Measurements from ENCODE around the gene MTHFR.
A peak's percentile ranks its signal among the peaks of the same experiment; 100 is the strongest.

The MTHFR gene

DNA sequence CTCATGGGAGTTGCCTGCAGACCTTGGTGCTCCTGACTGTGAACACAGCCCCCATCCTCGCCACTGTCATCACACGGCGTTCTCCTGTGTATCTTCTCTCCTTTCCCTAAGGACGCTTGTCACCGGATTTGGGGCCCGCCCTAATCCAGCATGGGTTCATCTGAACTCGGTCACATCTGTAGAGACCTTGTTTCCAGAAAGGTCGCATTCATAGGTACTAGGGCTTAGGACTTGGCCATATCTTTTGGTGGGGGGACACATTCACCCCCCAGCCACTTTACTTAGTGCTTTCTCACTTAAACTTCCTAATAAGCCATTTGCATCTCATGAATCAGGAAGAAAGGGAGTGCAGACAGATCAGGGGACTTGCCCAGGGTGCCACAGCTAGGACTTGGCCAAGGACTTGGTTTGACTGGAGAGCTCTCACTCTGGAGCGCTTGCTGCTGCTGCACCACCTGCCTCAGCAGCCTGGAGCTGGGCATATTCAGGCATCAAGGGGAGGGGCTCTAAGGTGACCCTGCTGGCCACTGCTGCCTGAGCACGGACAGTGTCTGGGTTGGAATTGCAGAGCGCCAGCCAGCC, 32.1 kb upstream of the MTHFR start:
- Mint-ChIP-seq H3K36me3 (peaks cover 67% of the 10 kb centered on the region), H3K27me3 (no peaks in the 10 kb centered on the region), H3K4me1 (peaks cover 25% of the 10 kb centered on the region), H3K4me3 (no peak overlapping the region), H3K9me3 (no peaks in the 10 kb centered on the region), H3K27ac (no peak overlapping the region)
- ATAC-seq, result no peak

DNA sequence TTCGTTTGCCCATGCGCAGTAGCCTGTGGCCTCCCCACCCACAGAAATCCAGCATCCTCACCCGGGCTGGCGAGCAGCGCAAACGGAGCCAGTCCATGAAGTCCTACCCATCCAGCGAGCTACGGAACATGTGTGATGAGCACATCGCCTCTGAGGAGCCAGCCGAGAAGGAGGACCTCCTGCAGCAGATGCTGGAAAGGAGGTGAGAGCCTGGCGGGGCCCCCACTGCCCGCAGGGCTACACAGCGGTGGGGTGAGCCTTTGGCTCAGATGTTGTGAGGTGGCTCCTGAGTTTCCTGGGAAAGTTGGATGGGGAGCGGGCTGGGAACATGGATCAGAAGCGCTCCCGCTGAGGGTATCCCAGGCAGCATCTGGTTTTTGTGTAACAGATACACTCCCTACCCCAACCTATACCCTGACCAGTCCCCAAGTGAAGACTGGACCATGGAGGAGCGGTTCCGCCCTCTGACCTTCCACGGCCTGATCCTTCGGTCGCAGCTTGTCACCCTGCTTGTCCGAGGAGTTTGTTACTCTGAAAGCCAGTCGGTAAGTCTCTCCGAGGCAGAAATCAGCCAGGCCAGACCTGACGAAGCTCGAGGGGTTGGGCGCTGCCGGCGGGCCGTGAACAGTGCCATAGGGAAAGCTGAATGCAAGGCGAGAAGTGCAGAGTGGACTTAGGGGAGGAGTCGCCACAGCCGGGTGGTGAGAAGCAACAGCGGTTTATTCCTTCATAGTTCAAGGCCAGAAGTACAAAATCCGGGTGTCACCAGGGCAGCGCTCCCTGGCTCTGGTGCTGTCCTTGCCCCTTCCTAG, 31.4 kb upstream of the MTHFR start:
- Mint-ChIP-seq H3K27ac (no peak overlapping the region), H3K9me3 (no peaks in the 10 kb centered on the region), H3K4me1 (peaks cover 19% of the 10 kb centered on the region), H3K27me3 (no peaks in the 10 kb centered on the region), H3K36me3 (peaks cover 67% of the 10 kb centered on the region), H3K4me3 (no peak overlapping the region)
- ATAC-seq, result no peak

DNA sequence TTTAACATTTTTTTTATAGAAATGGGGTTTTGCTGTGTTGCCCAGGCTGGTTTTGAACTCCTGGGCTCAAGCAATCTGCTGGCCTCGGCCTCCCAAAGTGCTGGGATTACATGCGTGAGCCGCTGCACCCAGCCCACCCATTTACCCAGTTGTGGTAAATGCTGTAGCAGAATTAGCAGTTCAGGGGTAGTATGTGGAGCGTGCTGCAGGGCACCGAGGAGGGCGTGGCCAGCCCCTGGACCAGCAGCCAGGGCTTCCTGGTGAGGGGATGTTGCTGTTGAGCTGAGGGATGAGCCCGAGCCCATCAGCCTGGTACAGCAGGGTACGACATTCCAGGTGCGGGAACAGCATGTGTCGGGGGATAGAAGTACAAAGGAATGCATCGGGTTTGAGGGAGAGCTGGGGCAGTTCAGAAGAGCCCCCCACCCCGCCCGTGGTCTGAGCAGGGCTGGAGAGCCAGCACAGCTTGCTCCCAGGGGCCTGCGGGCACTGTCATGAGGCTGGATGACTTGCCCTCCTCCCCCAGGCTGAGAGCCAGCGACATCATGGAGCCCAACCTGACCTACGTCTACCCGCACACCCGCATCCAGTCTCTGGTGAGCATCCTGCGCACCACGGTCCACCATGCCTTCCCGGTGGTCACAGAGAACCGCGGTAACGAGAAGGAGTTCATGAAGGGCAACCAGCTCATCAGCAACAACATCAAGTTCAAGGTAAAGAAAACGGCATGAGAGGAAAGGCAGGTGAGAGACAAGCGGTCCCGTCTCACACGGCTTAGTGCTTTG, 29.9 kb upstream of the MTHFR start:
- Mint-ChIP-seq H3K4me1 (peaks cover 6% of the 10 kb centered on the region), H3K9me3 (no peaks in the 10 kb centered on the region), H3K4me3 (no peak overlapping the region), H3K27ac (peak overlapping the region; percentile 8), H3K27me3 (no peaks in the 10 kb centered on the region), H3K36me3 (peaks cover 51% of the 10 kb centered on the region)
- ATAC-seq, result no peak

DNA sequence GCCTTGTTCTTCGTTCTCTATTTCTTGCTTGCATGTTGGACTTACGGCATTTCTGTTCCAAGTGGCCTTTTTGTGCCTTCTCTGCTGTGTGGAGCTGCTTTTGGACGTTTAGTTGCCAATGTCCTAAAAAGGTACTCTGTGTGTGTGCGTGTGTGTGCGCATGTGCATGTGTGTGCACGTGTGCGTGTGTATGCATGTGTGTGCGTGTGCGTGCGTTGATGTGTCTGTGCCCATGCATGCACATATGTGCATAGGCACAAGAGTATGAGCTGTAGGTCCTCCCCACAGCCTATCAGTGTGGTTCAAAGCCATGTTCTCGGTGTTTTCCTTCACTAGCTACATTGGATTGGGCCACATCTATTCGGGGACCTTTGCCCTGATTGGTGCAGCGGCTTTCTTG, 28.1 kb upstream of the MTHFR start:
- no peak for ATAC-seq
- no peak overlapping the region for H3K4me3 Mint-ChIP-seq
- H3K9me3 Mint-ChIP-seq, result no peaks in the 10 kb centered on the region
- peaks cover 46% of the 10 kb centered on the region for H3K36me3 Mint-ChIP-seq
- H3K27ac Mint-ChIP-seq, result no peak overlapping the region
- H3K4me1 Mint-ChIP-seq, result peaks cover 5% of the 10 kb centered on the region
- H3K27me3 Mint-ChIP-seq, result no peaks in the 10 kb centered on the region

DNA sequence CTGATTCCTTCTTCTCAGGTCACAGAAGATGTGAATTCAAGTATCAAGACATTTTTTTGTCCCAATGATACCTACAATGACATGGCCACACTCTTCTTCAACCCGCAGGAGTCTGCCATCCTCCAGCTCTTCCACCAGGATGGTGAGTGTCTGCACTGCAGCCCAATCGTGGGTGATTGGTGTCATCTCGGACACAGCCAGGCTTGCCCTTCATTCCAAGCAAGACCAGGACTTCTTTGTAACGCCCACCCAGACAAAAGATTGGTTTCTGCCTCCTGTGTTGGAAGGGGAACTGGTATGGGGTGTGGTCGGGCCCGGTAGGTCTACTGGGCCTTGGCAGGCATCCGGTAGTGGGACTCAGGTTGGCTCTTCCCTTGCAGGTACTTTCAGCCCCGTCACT, 27.7 kb upstream of the MTHFR start:
- no peak for ATAC-seq
- H3K36me3 Mint-ChIP-seq, result peaks cover 45% of the 10 kb centered on the region
- H3K4me1 Mint-ChIP-seq, result peaks cover 2% of the 10 kb centered on the region
- no peaks in the 10 kb centered on the region for H3K27me3 Mint-ChIP-seq
- H3K4me3 Mint-ChIP-seq, result no peak overlapping the region
- H3K9me3 Mint-ChIP-seq, result no peaks in the 10 kb centered on the region
- no peak overlapping the region for H3K27ac Mint-ChIP-seq

DNA sequence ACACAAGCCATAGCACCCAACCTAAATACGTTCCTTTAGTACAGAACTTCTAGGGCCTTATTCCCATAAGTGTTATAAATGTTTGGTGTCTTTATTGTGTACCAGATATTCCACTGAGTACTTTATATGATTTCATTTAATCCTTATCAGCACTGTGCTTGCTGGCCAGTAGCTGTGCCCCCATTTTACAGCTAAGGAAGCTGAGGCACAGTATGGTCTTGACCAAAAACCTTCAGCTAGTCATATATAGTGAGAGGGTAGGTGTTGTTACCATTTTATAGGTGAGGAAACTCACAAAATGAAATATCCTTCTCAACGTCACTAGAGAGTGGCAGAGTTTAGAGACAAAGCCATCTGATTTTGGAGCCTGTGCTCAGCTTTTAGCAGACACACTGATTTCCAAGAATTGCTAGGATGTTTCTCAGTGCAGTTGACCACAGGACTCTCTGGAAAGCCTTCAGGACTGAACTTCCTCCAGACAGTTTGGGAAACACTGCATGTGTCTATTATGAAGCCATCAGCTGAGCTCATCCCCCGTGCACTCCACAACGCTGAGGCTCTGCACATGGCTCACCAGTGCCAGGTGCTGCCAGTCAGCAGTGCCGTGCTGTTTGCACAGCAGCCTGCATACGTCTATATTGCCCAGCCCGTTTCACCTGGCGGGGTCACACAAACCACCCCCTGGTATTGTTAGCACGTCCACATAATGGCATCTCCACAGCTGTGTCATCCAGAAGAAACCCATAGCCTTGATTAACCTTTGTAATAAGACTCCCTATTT, 26.4 kb upstream of the MTHFR start:
- peaks cover 45% of the 10 kb centered on the region for H3K36me3 Mint-ChIP-seq
- no peak for ATAC-seq
- H3K4me3 Mint-ChIP-seq, result no peak overlapping the region
- no peak overlapping the region for H3K27ac Mint-ChIP-seq
- H3K27me3 Mint-ChIP-seq, result no peaks in the 10 kb centered on the region
- H3K9me3 Mint-ChIP-seq, result no peaks in the 10 kb centered on the region
- H3K4me1 Mint-ChIP-seq, result no peaks in the 10 kb centered on the region

DNA sequence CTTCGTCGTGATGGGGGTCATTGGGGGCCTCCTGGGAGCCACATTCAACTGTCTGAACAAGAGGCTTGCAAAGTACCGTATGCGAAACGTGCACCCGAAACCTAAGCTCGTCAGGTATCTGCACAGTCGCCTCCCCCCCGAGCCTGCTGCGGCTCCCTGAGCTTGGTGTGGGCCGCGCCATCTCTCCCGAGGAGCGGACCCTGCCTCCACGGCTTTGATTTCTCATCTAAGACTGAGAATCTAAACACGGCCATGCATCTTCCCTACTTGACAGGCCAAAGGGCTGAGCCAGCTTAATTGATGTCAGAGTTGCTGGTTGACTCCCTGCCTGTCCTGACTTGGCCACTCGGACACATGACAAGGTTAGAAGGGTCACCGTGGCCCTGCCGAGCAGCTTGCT, 22.7 kb upstream of the MTHFR start:
- no peak overlapping the region for H3K27ac Mint-ChIP-seq
- H3K27me3 Mint-ChIP-seq, result no peaks in the 10 kb centered on the region
- H3K4me1 Mint-ChIP-seq, result no peaks in the 10 kb centered on the region
- no peak overlapping the region for H3K4me3 Mint-ChIP-seq
- no peaks in the 10 kb centered on the region for H3K9me3 Mint-ChIP-seq
- ATAC-seq, result no peak
- H3K36me3 Mint-ChIP-seq, result peaks cover 51% of the 10 kb centered on the region

DNA sequence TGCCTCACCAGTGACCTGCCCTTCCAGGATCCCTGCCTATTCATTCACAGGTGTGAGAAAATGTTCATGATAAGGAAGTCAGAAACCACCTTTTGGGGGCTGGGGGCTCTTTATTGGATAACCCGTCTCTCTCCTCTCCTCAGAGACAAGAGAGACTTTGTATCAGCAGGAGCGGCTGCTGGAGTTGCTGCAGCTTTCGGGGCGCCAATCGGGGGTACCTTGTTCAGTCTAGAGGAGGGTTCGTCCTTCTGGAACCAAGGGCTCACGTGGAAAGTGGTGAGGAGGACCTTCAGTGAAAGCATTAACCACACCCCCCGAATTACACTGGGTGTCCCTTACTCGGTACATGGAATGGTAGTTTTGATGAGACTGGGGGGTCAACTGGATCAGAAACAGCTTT, 21.2 kb upstream of the MTHFR start:
- Mint-ChIP-seq H3K36me3 (peaks cover 51% of the 10 kb centered on the region), H3K9me3 (no peaks in the 10 kb centered on the region)

DNA sequence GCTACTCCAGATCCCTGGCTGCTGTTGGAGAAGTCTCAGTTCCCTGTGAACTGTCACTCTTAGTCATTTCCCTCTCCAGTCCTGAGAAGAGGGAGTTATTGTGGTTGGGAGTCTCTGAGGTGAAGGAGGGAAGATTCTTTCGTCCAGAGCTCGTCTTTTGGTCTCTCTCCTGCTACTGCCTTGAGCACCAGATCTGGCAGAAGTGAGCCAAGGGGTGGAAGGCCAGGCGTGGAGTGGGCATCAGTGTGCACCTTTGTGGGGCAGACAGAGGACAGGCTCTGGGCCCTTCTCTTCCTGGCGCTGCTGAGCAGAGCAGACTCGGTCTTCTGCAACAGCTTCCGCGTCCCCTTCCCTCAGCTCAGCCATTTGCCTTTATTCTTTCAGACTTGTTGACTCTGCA, 19.4 kb upstream of the MTHFR start:
- H3K4me1 Mint-ChIP-seq, result no peaks in the 10 kb centered on the region
- H3K4me3 Mint-ChIP-seq, result no peak overlapping the region
- H3K9me3 Mint-ChIP-seq, result no peaks in the 10 kb centered on the region
- no peak for ATAC-seq
- peaks cover 64% of the 10 kb centered on the region for H3K36me3 Mint-ChIP-seq
- no peak overlapping the region for H3K27ac Mint-ChIP-seq
- H3K27me3 Mint-ChIP-seq, result no peaks in the 10 kb centered on the region

More for the DNA sequence above, 21.2 kb upstream of the MTHFR start:
- Mint-ChIP-seq H3K27ac (no peak overlapping the region), H3K4me1 (no peaks in the 10 kb centered on the region), H3K27me3 (no peaks in the 10 kb centered on the region), H3K4me3 (no peak overlapping the region)
- ATAC-seq, result no peak

DNA sequence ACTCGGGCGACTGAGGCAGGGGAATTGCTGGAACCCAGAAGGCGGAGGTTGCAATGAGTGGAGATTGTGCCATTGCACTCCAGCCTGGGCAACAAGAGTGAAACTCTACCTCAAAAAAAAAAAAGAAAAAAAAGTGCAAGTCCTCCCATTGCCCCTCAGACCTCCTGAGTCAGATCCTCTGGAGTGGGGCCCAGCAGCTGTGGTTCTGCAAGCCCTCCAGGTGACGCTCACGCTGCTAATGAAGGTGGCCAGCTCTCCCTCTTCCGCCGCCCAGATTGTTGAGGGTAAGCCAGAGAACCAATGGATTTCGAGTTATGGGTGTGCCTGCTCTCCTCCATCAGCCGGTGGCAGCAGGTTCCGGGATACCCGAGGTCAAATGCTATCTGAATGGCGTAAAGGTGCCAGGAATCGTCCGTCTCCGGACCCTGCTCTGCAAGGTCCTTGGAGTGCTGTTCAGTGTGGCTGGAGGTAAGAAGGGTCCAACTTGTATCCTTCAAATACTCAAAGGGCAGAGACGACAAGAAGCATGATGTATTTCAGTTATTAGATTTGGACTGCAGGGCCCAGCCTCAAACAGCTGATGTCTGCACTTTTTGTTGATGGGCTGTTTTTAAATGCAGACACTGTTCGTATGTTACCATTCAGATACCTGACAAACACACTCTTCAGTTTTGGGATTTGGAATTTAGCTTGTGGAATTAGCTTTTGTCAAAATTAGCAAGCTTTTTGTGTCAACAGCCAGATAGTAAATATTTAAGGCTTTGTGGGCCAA, 17.8 kb upstream of the MTHFR start:
- no peaks in the 10 kb centered on the region for H3K27me3 Mint-ChIP-seq
- peaks cover 69% of the 10 kb centered on the region for H3K36me3 Mint-ChIP-seq
- ATAC-seq, result no peak
- no peak overlapping the region for H3K4me3 Mint-ChIP-seq
- no peaks in the 10 kb centered on the region for H3K4me1 Mint-ChIP-seq
- no peak overlapping the region for H3K27ac Mint-ChIP-seq
- H3K9me3 Mint-ChIP-seq, result no peaks in the 10 kb centered on the region

DNA sequence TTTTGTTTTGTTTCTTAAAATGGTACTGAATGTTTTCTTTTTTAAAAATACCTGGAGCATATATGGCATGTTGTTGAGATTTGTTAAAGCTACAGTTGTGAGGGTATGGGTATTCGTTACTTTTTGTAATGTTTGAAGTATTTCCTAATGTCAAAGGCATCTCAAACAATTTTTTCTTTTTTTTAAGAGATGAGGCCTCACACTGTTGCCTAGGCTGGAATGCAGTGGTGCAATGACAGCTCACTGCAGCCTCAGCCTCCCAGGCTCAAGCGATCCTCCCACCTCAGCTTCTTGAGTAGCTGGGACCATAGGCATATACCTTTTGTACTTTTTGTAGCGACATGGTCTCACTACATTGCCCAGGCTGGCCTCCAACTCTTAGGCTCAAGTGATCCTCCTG, 16.3 kb upstream of the MTHFR start:
- peak overlapping the region; percentile 32 for H3K27ac Mint-ChIP-seq
- no peaks in the 10 kb centered on the region for H3K27me3 Mint-ChIP-seq
- H3K4me3 Mint-ChIP-seq, result no peak overlapping the region
- H3K4me1 Mint-ChIP-seq, result no peaks in the 10 kb centered on the region
- no peaks in the 10 kb centered on the region for H3K9me3 Mint-ChIP-seq
- ATAC-seq, result no peak
- H3K36me3 Mint-ChIP-seq, result peaks cover 64% of the 10 kb centered on the region

DNA sequence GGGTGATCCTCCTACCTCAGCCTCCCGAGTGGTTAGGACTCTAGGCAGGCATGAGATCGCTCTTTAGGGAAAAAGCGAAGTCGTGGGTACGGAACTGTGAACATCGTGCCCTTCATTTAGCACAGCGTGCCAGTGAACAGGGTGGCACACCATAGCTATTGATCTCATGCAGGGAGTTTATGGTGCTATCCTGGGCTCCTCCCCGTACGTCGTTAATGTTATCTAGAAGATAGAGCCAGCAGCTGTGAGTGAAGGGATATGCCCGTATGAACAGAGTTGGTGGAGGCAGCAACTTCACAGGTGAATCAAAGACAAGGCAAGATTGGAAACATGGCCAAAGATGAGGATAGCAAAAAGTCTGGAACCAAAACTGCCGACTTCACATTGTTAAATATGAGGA, 11.4 kb upstream of the MTHFR start:
- H3K27me3 Mint-ChIP-seq, result no peaks in the 10 kb centered on the region
- H3K9me3 Mint-ChIP-seq, result no peaks in the 10 kb centered on the region
- peaks cover 54% of the 10 kb centered on the region for H3K36me3 Mint-ChIP-seq
- H3K4me3 Mint-ChIP-seq, result no peak overlapping the region
- H3K27ac Mint-ChIP-seq, result no peak overlapping the region
- peaks cover 21% of the 10 kb centered on the region for H3K4me1 Mint-ChIP-seq
- ATAC-seq, result no peak

DNA sequence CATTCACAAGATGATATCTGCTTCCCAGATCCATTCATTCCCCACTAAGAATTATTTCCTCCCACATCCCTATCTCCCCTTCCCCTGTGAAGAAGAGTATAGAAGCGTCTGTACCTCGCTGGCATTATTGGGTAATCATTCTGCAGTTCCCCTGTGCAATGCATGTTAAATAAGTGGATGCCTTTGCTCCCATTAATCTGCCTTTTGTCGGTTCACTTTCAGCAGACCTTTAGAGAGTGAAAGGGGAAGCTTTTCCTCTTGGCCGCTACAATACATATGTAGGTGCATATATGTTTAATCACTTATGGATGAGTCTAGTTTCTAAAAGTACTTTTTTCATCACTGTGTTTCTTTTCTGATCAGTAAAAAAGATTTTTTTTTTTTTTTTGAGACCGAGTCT, 7.3 kb upstream of the MTHFR start:
- Mint-ChIP-seq H3K4me3 (no peak overlapping the region), H3K27me3 (no peaks in the 10 kb centered on the region), H3K36me3 (peaks cover 64% of the 10 kb centered on the region), H3K27ac (peak overlapping the region; percentile 51), H3K9me3 (no peaks in the 10 kb centered on the region), H3K4me1 (peaks cover 48% of the 10 kb centered on the region)
- ATAC-seq, result no peak

DNA sequence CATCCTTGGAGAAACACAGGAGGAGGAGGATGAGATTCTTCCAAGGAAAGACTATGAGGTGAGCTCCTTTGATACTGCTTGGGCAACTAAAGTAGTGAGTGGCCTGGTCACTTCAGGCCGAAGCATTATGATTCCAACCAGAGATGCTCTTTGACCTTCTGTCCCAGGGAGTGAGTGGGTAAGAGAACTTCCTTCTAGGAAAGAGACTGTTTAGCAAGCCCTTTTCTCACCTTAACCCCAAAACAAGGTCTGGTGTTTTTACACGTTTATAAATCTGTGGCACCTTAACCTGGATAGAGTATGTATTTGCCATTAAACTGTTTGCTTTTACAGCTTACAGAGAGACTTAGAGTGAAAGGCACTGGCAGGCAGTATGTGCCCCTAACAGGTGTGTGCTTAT, 1.4 kb upstream of the MTHFR start:
- peak overlapping the region; percentile 92 for H3K27ac Mint-ChIP-seq
- no peaks in the 10 kb centered on the region for H3K27me3 Mint-ChIP-seq
- peaks cover 57% of the 10 kb centered on the region for H3K36me3 Mint-ChIP-seq
- peaks cover 65% of the 10 kb centered on the region for H3K4me1 Mint-ChIP-seq
- peak overlapping the region; percentile 87 for H3K4me3 Mint-ChIP-seq
- H3K9me3 Mint-ChIP-seq, result no peaks in the 10 kb centered on the region
- ATAC-seq, result no peak
